PC-3 (cell line): ENCODE data around the gene FBXO24.

Experiments
- EZH2 ChIP-seq: fragments of 300-600 bp; sonication (generic); IDR thresholded peaks from one replicate; pipeline ENCODE4 v1.6.1; 2017; ENCODE audit warnings: antibody characterized with exemption, mild to moderate bottlenecking, low read length; ENCODE audit not compliant: unreplicated experiment
- TF ChIP-seq, protein P1 (sequence below): fragments of 300-600 bp; sonication (generic); conservative IDR thresholded peaks from 2 replicates; pipeline ENCODE4 v1.5.1; 2017; ENCODE audit warnings: antibody characterized with exemption, low read depth, mild to moderate bottlenecking, low read length

DNA sequence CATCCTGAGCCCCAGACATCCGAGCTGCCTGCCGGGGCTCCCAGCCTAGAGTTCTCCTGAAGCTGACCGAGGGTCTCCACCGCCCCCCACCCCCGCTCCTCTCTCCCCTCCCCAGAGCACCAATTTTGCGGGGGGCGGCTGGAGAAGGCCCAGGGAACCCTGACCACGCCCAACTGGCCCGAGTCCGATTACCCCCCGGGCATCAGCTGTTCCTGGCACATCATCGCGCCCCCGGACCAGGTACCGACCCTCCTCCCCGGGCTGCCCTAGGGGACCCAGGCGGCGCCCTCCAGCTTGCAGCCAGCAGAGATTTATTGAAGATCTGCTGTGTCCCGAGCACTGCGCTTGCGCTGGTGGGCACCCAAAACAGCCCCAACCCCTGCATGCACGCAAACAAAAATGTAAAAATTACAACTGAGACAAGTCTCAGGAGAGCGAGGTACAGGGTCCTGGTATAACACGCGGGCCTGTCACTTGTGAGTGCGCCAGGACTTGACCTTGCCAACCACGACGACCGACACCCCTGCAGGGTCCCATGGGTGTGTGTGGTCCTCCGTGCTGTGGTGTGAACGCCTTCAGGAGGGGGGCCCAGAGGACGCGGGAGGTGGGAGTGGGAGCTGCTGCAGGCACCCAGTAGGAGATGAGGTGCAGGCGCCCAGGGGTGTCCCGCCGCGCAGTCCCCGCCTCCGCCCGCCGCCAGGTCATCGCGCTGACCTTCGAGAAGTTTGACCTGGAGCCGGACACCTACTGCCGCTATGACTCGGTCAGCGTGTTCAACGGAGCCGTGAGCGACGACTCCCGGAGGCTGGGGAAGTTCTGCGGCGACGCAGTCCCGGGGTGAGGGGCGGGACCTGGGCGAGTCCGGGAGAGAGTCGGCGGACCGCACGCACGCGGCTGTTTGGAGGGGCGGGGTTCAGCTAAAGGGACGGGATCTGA, 19.1 kb downstream of the FBXO24 start:
- TF ChIP-seq, protein P1, sequence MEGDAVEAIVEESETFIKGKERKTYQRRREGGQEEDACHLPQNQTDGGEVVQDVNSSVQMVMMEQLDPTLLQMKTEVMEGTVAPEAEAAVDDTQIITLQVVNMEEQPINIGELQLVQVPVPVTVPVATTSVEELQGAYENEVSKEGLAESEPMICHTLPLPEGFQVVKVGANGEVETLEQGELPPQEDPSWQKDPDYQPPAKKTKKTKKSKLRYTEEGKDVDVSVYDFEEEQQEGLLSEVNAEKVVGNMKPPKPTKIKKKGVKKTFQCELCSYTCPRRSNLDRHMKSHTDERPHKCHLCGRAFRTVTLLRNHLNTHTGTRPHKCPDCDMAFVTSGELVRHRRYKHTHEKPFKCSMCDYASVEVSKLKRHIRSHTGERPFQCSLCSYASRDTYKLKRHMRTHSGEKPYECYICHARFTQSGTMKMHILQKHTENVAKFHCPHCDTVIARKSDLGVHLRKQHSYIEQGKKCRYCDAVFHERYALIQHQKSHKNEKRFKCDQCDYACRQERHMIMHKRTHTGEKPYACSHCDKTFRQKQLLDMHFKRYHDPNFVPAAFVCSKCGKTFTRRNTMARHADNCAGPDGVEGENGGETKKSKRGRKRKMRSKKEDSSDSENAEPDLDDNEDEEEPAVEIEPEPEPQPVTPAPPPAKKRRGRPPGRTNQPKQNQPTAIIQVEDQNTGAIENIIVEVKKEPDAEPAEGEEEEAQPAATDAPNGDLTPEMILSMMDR, result no peak
- TF ChIP-seq EZH2, result no peak
